Stimulated activated CD8-positive, alpha-beta memory T cell treated with anti-CD3 and anti-CD28 coated beads, Interleukin-4, amount 100 ng/mL, for 1 hour (primary cell): ENCODE results near the gene MORN1.

Experiments
- DNase-seq, 2 donors: peaks; one replicate each; pipeline ENCODE4 v3.0.0-alpha.2; 2020; ENCODE audit warnings: low read depth in 2 of 2, low spot score in 1 of 2

Gene MORN1

GRCh38 chr1:2324553-2325366, 66.6 kb downstream of the MORN1 start:
- DNase-seq: no peak

DNA sequence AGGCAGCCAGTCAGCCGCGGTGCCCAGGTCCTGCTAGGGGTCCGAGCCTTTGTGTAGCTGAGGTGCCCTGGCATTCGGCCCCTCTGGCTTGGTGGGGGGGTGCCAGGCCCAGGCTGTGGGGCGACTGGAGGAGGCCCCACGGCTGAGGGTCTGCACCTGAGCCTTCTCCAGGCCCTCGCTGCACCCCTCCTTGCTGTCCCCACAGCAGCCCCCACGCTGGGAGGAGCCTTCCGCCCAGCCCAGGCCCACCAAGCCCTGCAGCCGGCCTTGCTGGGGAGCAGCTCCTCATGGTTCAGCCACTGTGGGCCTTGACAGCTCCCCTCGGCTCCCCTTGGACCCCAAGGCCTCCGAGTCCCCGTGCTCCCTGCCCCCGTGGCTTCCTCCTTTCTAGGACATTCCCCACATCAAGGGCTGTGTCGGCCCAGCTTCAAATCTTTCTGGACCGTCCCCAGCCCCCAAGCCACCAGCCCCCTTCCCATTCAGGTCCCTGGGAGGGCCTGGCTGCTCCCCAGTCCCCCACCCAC, 67.8 kb downstream of the MORN1 start:
- no peak for DNase-seq

GRCh38 chr1:2322581-2323211, 68.7 kb downstream of the MORN1 start:
- no peak for DNase-seq

DNA sequence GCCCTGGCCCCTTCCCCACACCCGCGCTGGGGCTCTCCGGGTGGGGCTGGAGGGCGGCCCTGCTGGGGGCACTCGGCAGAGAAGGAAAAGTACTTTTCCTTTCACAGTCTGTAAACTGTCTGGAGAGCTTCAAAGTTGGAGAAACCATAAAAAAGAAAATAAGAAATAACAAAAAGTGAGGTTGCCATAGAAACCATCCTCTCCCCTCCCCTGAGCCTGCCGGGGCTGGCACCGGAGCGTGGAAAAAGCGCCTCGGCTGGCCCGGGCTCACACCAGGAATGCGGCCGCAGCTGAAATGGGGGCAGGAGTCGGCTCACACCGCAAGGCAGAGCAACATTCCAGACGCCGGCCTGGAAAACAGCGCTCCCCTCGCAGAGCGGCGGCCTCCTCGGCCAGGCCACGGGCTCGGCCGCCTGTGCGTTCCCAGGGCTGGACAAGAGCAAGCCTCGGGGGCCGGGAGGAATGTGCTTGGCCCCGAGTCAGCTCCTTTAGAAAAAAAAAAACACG, 69.2 kb downstream of the MORN1 start:
- no peak for DNase-seq

GRCh38 chr1:2320760-2321667, 70.3 kb downstream of the MORN1 start:
- DNase-seq: no peak

- DNase-seq: no peak
These were observed 71.3 kb downstream of the MORN1 start for GRCh38 chr1:2320006-2320405.

DNA sequence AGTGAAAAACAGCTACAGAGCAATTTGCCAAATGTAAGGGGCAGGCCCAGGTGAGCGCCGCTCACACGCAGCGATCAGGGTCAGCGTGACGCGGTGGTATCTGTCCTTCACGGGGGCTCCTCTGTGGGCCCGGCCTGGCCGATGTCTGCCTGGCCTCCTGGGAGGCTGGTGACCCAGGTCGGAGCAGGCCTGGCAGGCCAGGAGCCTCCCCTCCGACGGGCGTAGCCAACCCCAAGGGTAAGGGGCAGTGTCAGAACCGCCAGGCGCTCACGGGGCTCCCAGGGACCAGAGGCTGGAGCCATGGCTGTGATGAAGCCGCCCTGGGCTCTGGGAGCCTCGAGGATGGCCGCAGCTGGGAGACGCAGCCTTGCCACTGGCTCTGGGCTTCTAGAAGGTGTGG, 72.1 kb downstream of the MORN1 start:
- DNase-seq: no peak

- DNase-seq: no peak
These were observed 72.8 kb downstream of the MORN1 start for GRCh38 chr1:2318314-2319278.

- no peak for DNase-seq
These were observed 73.9 kb downstream of the MORN1 start for GRCh38 chr1:2317230-2318065.

- no peak for DNase-seq
These were observed 74.8 kb downstream of the MORN1 start for GRCh38 chr1:2316451-2316961.

DNA sequence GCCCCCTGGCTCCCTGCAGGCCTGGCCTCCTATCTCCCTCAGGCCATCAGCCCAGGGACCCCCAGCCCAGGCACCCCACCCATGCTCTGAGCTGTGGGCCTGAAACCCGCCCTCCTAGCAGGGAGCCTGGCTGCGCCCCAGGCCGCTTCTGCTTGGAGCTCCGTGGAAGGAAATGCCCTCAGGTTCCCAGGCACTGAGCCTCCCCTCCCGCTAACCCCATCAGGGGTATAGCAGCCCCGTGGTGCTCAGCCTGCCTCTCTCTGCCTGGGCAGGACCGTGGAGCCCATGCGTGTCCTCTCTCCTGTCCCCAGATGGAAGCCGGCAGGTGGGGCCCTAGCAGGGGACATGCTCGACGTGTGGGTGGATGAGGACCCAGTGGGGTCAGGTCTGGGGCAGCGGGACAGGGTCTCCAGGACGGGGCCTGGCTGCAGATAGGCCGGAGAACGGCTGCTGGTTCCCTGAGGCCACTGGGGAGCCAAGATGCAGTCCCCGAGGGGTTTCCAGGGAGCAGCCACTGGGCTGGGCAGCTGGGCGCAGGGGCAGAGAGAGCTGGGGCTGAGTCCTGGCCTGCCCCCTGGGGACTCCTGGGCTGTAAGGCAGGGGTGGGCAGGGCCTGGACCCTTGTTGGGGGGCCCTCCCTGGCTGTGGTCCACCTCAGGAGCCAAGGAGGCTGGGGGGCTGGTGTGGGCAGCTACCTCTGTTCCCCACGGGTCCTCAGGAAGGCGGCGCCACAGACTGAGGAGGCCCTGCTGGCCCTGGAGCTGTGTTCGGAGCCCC, 75.5 kb downstream of the MORN1 start:
- DNase-seq: no peak

DNA sequence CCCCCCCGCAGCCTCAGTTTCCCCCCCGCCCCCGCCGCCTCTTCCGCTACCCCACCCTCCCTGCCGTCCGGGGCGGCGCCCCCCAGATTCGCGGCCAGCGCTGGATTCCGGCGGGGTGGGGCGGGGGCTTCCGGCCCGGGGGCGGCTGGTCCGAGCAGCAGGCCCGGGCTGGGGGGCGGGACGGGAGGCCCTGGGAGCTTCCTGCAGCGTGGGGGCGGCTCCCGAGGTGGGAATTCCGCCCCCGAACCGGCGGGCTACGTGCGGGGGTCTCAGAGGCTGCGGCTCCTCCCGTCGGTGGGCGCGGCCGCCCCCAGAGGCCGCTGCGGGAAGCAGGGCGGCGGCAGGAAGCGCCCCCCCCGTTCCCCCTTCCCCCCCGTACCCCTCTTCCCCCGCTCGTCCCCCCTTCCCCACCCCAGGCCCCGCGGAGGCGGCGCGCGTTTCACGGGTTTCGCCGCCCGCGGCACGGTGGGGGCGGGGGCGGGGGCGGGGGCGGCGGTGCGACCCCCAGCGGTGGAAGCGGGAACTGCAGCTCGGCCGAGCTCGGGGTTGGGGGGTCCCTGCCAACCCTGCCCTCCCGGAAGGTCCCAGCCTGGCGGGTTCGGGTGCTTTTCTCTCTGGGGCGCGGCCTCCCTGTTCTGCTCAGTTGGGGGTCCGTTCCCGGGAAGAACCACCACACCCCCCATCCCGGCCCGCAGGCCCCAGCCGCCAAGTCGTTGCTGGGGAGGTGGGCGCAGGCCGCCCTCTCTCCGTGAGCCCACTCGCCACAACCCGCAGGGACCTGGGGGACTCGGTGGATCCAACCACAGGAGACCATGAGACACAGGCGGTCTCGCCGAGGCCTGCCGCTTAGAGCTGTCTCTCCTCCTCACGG, 76.3 kb downstream of the MORN1 start:
- DNase-seq: peak; percentile 44 to 47

DNA sequence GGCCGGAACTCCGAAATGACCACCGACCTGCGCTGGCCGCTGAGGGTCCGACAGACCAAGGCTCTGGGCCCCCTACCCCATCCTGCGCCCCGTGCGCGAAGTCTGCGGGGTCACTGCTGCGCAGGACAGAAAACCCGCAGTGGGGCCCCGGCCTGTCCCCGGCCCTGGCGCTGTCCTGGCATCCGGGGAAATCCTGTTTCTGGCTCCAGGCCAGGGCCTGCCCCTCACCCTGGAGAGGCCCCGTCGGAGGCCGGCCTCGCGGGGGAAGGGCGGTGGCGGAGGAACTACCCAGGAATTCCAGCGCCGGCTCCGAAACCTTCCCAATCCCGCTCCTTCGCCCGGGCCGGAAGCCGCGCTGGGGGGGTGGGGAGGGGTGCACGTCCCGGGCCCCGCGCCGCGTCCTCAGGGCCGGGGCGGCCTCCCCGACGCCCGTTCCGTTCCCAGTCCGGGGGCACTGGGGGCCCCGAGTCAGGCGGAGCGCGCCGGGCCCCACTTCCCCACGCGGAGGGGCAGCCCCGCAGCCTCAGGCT, 77.0 kb downstream of the MORN1 start:
- no peak for DNase-seq

DNA sequence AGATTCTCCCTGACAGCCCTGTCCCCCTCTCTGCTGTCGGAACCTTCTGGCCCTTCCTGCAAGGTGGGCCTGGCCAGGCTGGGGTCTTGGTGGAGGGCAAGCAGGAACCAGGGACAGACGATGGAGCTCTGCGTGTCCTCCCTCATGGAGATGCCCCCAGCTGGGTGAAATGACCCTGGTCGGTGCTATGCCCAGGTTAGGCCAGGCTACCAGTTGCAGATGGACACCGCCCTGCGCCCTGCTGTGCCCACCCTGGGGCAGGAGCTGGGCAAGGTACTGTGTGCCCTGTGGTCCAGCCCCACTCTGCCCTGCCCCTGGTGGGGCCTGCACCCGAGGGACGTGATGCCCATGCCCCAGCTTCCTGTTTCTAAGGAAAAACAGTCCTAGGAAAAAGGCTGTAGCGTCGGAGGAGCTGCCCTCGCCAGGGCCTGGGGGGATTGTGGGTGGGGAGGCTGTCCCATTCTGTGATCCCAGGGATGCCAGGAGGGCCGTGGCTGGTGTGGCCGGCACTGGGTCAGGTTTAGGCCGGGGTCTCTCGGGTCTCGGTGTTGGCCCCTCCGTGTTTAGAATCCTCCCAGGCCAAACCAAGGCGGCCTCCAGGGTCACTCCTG, 77.6 kb downstream of the MORN1 start:
- no peak for DNase-seq

- DNase-seq: no peak
These were observed 78.6 kb downstream of the MORN1 start for GRCh38 chr1:2312515-2313301.

GRCh38 chr1:2312160-2312514, 79.2 kb downstream of the MORN1 start:
- no peak for DNase-seq
